Erythroblast (primary cell): ENCODE results near the gene MACROD2.

ENCODE experiments used
- GATA1 ChIP-seq: IDR thresholded peaks from 2 replicates; pipeline ENCODE4 v1.6.1; 2011; ENCODE audit warnings: low read depth, mild to moderate bottlenecking, control low read depth, low read length, moderate library complexity
- POLR2A ChIP-seq: IDR thresholded peaks from 2 replicates; pipeline ENCODE4 v1.6.1; 2011; ENCODE audit warnings: mild to moderate bottlenecking, low read length

- TF ChIP-seq POLR2A, result no peak
- no peak for TF ChIP-seq GATA1
These were observed 662.1 kb downstream of the MACROD2 start for GRCh38 chr20:14657266-14658005.
